GM18951 (cell line): Measurements from ENCODE around the gene TLCD3B.

Experiments
- POLR2A ChIP-seq: IDR thresholded peaks from 4 replicates; pipeline ENCODE4 v1.6.1; 2011; ENCODE audit warnings: mild to moderate bottlenecking; ENCODE audit not compliant: insufficient read length, insufficient read depth; ENCODE audit errors: extremely low read depth
- in situ Hi-C: fragments of 300-500 bp; cut with MboI; formaldehyde crosslinking; loops from one replicate; pipeline ENCODE4 v1.12.0; 2022; ENCODE audit warnings: low sequenced_read_pairs, mixed read lengths, inconsistent platforms; ENCODE audit not compliant: unreplicated experiment

The TLCD3B gene, protein sequence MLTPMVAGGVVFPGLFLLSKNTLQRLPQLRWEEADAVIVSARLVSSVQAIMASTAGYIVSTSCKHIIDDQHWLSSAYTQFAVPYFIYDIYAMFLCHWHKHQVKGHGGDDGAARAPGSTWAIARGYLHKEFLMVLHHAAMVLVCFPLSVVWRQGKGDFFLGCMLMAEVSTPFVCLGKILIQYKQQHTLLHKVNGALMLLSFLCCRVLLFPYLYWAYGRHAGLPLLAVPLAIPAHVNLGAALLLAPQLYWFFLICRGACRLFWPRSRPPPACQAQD

DNA sequence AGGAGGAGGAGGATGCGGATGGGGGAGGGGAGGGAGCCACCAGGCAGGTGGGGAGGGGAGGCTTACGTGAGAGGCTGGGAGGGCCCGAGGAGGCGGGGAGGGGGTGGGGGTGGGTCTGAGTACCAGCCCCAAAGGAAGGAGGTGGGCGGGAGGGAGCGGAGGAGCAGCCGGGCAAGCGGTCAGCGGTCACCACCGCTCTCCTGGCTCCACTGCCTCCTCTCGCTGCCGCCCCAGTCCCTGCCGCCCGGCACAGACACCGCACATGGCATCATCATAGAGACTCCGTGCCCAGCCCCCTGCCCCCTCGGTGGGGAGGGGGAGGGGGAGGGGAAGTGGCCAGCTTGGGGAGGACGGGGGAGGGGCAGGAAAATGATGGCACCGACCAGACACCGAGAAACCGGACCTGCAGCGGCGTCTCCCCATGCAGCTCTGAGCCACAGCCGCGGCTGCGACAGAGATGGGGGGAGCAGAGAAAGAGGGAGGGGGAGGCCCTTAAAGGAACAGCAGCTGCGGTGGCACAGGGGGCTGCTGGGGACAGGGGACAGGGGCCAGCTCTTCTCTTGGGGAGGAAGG is at the start of gene TLCD3B:
Gene TLCD3B (minus strand): TSS at position 431 of the 573 bp plus-strand sequence. CDS start 744 bp downstream, outside the sequence.
- in situ Hi-C loops: loop anchor here (25.0 kb wide), 1 partner anchor 919 kb away; no protein-coding TSS in a partner anchor
- no peak for TF ChIP-seq POLR2A

GRCh38 chr16:30079480-30079879 is 48.4 kb upstream of the TLCD3B start:
- in situ Hi-C loops: no loop called here
- no peak for TF ChIP-seq POLR2A

DNA sequence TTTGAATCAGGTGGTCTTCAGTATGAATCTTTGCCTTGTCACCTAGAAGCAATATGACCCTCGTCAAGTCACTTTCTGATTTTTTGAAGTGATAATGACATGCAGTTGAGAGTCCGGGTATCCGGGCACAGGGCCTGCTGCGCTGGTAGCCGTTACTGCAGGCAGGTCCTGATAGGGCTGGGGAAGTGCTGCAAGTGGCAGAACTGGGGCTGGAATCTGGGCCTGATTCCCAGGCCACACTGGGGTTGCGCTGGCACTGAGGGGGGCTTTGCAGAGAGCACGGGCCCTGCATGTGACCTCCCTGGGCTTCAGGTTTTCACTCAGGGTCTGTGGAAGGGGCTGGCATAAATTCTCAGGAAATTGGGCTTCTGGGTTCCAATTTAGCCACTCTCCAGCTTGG is 47.7 kb upstream of the TLCD3B start:
- no peak for TF ChIP-seq POLR2A

DNA sequence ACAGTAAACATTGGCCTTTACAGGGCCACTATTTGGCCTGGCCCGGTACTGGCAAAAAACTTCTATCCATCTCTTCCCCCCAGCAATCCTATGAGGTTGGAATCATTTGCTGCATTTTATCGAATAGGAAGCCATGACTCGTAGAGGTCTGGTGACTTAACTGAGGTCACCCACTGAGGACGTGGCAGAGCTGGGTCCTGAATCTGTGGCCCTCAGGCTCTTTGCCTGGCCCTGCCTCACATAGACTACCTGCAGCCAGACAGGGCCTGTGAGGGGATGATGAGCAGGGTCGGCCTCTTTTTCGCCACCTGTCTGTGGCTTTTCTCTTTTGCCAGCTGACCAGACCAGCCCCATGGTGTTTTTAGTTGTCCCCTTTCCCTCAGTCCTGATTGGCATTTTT is 46.6 kb upstream of the TLCD3B start:
- TF ChIP-seq POLR2A: no peak
- in situ Hi-C loops: no loop called here

More for the DNA sequence above, 47.7 kb upstream of the TLCD3B start:
- in situ Hi-C loops: no loop called here

DNA sequence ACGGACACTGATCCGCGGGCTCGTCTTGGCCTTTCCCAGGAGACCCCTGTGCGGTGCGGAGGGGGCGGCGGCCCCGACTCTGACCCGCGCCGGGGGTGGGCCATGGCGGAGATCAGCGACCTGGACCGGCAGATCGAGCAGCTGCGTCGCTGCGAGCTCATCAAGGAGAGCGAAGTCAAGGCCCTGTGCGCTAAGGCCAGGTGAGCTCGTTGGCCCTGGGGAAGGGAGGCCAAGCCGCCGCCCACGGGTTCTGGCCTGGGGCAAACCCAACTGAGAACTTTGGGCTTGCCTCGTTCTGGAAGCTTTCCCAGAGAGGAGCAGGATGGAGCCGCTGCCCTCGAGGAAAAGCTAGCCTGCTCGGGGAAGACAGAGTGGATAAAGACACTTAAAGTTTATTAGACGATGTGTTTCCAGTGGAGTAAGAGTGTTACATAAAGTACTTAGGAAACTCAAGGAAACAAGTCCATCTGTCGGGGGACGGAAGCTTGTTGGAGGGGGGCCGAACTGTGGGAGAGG is 45.3 kb upstream of the TLCD3B start:
- in situ Hi-C loops: no loop called here

DNA sequence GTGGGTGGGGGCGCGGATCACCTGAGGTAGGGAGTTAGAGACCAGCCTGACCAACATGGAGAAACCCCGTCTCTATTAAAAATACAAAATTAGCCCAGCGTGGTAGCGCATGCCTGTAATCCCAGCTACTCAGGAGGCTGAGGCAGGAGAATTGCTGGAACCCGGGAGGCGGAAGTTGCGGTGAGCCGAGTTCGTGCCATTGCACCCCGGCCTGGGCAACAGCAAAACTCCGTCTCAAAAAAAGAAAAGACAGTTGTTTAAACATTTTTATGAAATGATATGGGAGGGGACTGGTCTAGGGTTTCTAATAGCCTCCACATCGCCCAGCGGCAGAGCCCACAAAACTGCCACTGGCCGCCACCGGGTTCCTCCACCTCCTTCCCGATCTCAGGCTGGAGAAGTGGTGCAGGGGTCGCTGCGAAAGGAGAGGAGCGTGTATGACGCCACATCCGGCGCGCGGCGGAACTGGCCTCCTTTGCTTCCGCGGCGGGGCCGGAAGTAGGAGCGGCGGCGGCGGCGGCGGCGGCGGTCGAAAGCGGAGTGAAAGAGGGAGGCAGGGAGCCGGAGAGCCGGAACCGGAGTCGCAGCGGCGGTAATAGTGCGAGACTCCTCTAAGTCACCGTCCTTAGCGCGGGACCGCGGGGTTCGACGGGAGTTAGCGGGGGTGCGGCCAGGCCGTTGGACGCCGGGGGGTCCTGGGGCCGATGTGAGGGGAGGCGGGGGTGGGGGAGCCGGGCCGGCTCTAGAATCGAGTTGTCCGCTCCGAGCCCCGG is 44.6 kb upstream of the TLCD3B start, which contains the start of gene PPP4C:
Gene PPP4C (plus strand): TSS at position 492 of the 773 bp plus-strand sequence. CDS start 384 bp downstream, outside the sequence.
- in situ Hi-C loops: no loop called here
- TF ChIP-seq POLR2A: peak; percentile 93

More for the DNA sequence above, 45.3 kb upstream of the TLCD3B start:
- no peak for TF ChIP-seq POLR2A

GRCh38 chr16:30070490-30070889 is 39.4 kb upstream of the TLCD3B start:
- TF ChIP-seq POLR2A: no peak
- in situ Hi-C loops: no loop called here

GRCh38 chr16:30069611-30070462 is 38.8 kb upstream of the TLCD3B start:
- in situ Hi-C loops: no loop called here

DNA sequence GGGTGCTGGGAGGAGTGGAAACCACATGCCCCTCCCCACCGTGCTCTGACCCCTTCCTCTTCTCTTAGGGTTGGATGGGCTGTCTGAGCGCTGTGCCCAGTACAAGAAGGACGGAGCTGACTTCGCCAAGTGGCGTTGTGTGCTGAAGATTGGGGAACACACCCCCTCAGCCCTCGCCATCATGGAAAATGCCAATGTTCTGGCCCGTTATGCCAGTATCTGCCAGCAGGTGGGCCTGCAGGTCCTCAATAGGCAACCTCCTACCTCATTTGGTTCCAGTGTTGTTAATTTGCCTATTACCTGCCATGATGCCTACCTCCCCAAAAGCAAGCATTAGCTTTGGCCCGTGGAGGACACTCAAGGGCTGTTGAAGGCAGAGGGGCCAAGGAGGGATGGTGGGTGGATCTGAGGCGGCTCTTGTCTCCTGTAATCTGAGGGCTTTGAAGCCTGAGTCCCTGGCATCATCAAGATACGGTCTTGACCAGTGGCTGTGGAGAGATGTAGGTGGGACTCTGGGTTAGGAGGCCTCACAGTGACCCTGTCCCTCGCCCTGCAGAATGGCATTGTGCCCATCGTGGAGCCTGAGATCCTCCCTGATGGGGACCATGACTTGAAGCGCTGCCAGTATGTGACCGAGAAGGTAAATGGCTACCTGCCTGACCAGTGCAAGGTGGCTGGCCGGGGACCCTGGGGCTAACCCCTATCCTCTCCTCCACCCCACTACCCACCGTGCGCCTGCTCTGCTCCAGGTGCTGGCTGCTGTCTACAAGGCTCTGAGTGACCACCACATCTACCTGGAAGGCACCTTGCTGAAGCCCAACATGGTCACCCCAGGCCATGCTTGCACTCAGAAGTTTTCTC is 37.9 kb upstream of the TLCD3B start:
- in situ Hi-C loops: no loop called here

More at GRCh38 chr16:30069611-30070462, 38.8 kb upstream of the TLCD3B start:
- no peak for TF ChIP-seq POLR2A

DNA sequence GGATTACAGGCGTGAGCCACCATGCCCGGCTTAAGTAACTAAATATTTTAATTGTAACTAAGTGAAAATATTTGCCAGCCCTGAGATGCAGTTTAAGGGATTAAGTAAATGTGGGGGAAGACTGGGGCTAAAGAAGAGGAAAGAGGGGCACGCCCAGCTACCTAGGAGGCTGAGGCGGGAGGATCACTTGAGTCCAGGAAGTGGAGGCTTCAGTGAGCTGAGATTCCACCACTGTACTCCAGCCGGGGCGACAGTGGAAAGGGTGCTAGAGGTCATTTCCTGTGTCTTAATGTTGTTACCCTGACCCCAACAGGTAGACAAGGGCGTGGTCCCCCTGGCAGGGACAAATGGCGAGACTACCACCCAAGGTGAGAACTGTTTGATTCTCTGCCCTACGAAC is 37.3 kb upstream of the TLCD3B start:
- in situ Hi-C loops: no loop called here
- TF ChIP-seq POLR2A: no peak

More for the DNA sequence above, 37.9 kb upstream of the TLCD3B start:
- peak; percentile 8 for TF ChIP-seq POLR2A

DNA sequence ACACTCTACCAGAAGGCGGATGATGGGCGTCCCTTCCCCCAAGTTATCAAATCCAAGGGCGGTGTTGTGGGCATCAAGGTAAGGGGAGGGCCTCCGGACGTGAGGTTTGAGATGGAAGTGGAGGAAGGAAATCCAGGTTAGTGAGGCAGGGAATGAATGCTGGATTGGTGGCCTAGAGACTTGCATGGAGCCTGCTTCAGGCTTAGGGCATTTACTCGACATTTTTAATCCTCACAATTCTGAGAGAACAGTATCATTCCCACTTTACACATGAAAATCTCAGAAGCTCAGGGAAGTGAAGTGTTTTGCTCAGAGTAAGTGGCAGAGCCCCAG is 36.5 kb upstream of the TLCD3B start:
- no peak for TF ChIP-seq POLR2A
- in situ Hi-C loops: no loop called here
